GM19328 (cell line): ENCODE measurements around the gene SFXN4.
"Not testable (repeated sequence)": the region's sequence is repeated elsewhere in the genome, so short reads cannot be mapped to it uniquely, and the experiment has no call there.

ENCODE experiments used
- ATAC-seq: cut with Tn5 transposase; IDR thresholded peaks from one replicate; pipeline ENCODE4 v1.9.1; 2021; ENCODE audit warnings: mild to moderate bottlenecking, moderate library complexity; ENCODE audit not compliant: unreplicated experiment

The SFXN4 gene

DNA sequence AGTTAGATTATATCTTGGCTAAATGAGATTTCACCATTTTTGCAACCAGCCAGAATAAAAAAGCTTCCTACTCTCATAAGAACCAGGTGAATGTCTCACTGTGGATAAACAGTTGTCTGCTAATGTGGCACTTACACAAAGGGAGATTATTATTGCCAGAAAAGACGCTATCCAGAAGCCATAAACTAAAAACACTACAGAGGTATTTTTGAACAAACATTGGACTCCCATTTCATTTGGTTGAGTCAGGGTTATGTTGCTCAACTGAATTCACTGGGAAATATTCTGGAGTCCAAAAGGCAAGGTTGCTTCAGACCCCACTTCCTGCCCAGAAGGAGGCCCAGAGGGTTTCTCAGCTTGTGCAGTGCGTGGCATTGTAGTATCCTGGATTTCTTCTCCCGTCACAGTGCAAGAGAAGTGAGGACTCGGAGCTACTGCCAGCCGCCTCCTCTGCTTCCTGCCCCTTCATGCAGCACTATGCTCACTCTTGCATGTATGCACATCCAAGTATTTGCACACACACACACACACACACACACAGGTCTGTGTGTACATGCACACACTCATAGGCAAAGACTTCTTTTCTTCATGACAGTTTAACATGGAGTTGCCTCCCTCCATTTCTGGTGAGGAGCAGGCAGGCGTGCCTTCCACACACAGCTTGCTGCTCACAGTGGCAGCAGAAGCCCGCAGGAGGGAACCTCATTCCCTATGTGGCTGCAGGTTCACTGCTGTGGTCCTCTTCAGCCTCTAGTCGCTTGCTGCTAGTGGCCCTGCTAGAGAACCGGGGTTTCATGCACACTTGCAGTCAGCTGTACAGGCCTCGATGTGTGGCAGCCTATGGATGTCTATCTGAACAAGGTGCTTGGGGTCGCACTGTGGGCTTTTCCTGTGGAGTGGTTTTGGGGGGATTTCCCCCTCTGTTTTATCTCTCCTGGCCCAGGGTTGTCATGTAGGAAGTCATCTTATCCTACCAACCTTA is 51.5 kb downstream of the SFXN4 start:
- ATAC-seq = no peak

DNA sequence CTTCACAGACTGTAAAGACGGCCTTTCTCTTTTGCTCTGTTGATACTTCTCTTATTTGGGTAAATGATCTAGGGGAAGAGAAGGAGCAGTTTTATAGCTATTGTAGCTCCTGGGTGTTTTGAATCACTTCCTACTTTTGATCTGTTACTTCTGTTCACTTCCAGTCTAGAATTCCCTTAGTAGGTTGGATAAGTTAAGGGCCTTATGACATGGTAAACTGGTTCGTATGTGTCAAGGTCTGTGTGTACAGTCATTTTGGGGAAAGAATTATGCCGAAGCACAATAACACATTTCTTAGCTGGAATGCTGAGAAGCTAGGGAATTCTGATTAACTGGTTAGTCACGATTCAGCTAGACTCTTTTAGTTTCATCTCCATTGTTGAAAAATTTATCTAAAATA is 53.5 kb downstream of the SFXN4 start:
- ATAC-seq = no peak

DNA sequence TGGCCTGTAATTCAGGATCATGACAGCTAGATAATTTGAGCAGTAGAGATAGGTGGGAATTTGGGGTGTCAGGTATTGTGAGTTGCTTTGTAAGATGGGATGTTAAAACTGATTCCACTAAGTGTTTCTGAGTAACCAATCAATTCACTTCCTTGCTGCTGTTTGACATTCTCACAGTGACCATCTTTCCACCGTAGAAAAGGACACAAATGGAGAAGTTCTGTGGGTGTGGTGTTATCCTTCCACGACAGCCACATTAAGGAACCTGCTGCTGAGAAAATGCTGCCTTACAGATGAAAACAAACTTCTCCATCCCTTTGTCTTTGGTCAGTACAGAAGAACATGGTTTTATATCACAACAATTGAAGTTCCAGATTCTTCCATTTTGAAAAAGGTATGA is 57.7 kb downstream of the SFXN4 start:
- not testable (repeated sequence) for ATAC-seq

DNA sequence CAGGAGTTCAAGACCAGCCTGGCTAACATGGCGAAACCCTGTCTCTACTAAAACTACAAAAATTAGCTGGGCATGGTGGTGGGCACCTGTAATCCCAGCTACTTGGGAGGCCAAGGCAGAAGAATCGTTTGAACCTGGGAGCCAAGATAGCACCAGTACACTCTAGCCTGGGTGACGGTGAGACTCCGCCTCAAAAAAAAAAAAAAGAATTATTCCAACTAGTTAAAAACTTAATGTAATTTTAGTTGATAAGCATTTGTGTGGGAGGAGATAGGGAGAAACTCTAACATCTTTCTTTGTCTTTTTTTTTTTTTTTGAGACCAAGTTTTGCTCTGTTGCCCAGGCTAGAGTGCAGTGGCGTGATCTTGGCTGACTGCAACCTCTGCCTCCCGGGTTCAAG is 58.4 kb downstream of the SFXN4 start:
- ATAC-seq = not testable (repeated sequence)

DNA sequence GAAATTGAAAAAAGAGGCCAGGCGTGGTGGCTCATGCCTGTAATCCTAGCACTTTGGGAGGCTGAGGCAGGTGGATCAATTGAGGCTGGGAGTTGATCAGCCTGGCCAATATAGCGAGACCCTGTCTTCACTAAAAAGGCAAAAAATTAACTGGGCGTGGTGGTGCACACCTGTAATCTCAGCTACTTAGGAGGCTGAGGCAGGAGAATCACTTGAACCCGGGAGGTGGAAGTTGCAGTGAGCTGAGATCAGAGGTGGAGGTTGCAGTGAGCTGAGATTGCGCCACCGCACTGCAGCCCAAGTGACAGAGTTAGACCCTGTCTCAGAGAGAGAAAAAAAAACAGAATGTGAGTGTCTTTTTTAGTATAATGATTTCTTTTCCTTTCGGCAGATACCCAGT is 59.6 kb downstream of the SFXN4 start:
- ATAC-seq = not testable (repeated sequence)

DNA sequence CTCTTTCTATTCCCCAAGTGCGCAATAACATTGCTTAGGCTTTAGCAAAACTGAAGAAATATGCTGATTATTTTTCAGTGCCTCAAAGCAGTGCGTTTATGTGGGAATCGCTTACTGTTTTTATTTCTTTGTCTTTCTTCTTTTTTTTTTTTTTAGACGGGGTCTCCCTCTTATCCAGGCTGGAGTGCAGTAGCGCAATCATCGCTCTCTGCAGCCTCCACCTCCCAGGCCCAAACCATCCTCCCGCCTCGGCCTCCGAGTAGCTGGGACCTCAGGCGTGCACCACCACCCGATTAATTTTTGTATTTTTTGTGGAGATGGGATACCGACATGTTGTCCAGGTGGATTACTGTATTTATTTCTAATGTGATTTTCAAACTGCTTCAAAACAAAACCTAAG is 60.4 kb downstream of the SFXN4 start:
- ATAC-seq = no peak

DNA sequence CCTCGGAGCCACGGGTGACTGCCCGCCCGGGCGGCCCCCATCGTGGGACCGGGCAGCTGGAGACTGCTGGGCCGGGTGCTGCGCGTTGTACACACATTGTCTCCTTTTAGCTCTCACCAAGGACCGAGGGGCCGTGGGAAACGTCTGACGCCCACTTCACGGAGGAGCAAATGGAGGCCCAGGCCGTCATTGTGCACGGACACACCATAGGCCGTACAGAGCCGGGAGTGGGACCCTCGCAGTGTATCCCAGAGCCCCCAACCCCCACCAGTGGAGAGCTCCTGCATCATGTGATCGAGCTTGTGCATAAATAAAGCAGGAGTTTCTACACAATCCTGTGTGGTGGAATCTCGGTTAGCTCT is 60.9 kb downstream of the SFXN4 start:
- ATAC-seq = no peak

DNA sequence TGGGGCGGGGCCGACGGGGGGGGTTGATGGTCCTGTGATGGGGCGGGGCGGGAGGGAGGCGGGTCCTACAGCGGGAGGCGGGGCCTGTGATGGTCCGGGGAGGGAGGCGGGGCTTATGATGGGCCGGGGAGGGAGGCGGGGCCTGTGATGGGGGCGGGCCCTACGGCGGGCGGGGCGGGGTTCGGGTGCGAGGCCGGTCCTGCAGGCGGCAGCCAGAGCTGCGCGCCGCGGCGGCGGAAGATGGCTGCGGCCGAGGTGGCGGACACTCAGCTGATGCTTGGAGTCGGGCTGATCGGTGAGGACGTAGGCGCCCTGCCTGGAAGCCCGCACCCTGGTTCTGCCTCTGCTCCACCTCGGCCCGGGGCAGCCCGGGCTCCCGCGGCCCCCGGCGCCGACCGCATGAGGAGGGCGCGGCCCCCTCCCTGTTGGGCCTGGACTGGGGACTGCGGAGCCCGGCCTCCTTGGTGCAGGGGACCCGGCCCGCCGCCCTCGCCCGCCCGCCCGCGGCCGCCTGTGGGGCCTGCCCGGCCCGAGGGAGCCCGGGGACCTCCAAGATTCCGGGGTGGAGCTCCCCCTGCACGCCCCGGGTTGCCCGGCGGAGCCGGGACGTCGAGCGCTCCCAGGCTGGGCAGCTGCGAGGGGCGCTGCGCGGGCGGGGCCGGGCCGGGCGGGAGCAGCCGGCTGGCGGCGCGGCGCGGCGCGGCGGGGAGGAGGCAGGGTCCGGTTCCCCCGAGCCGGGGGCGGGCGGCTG is 61.4 kb downstream of the SFXN4 start, which contains the start of gene DENND10:
DENND10 (plus strand) TSS at position 211 of the 751 bp plus-strand sequence; CDS start at position 241, 30 bp downstream.
- peak; percentile 72 for ATAC-seq

DNA sequence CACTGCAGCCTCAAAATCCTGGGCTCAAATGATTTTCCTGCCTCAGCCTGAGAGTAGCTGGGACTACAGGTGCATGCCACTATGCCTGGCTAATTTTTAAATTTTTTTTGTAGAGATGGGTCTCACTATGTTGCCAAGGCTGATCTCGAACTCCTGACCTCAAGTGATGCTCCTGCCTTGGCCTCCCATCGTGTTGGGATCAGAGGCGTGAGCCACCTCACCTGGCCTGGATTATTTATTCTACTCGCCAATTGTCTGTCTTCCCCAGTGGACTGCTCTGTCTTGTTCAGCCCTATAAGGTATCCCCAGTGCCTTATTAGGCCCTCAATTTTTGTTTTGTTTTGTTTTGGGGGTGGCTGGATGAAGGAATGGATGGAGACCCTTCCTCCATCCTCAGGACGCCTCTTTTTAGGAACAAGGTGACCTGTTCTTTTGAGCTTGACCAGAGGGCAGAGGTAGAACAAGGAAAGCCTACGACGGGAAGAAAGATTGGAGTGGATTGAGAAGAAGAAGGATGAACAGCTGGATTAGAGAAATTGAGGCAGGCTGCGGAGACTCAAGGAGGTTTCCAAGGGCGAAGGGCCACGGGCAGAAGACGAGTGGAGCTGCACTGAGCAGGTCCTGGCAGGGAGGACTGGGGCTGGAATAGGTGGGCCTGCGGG is 62.1 kb downstream of the SFXN4 start:
- no peak for ATAC-seq

DNA sequence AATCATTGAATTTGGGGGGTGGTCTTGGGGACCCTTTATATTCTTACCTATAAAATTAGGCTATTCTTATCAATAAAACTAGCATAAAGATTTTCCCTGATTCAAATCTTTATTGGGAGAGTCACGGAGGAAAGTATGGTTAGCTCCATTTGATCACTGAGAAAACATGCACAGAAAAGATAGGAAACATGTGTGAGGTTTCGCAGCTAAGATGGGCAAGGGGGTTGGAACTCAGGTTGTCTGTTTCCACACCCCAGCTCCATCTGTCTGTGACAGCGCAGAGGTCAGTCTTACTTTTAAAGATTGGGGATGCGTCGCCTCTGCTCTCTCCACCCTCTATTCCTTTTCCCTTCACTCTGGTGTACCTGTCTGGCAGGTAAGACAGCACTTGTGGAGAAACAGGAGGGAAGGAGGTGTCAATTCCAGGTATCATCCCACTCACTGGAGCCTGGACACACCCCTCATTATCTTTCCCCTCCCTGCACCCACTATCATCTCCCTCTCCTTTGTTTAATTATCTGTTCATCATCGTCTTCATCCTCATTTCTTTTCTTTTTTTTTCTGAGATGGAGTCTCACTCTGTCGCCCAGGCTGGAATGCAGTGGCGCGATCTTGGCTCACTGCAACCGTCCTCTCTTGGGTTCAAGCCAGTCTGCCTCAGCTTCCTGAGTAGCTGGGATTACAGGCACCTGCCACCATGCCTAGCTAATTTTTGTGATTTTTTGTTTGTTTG is 64.0 kb downstream of the SFXN4 start:
- ATAC-seq = no peak

DNA sequence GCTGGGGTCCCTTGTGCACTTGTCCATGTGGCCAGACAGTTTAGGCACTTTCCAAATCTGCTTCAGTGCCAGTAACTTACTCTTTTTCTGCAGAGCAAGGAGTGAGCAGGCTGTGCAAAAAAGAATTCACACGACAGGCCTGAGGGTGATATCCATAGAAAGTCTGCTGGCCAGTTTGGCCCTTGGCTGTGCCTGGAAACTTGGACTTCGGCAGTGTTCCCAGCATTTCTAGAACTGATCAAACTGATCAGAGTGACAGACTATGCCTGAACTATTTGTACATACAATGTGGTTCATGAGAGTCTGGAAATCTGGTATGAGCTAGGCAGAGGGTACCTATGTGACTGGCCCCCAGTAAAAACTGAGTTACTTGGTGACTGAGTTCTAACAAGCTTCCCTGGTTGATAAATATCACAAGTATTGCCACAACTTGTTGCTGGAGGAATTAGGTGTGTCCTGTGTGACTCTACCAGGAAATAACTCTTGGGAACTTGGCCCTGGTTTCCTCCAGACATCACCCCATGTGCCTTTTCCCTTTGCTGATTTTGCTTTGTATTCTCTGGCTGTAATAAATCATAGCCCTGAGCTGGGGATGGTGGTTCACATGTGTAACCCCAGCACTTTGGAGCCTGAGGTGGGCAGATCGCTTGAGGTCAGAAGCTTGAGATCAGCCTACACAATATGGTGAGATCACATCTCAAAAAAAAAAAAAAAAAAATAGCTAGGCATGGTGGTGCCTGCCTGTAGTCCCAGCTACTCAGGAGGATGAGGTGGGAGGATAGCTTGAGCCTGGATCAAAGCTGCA is 64.9 kb downstream of the SFXN4 start:
- no peak for ATAC-seq

DNA sequence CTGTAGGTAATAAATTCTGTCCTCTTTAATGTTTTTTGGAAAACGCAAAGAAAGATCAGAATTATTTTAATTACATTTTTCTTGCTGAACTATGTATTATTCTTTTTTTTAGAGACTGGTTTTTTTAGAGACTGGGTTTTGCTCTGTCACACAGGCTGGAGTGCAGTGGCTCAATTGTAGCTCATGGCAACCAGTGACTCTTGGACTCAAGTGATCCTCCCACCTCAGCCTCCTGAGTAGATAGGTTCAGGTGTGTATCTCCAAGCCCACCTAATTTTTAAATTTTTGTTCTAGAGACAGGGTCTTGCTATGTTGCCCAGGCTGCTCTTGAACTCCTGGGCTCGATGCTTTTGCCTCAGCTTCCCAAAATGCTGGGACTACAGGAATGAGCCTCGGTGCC is 66.9 kb downstream of the SFXN4 start:
- ATAC-seq = no peak

DNA sequence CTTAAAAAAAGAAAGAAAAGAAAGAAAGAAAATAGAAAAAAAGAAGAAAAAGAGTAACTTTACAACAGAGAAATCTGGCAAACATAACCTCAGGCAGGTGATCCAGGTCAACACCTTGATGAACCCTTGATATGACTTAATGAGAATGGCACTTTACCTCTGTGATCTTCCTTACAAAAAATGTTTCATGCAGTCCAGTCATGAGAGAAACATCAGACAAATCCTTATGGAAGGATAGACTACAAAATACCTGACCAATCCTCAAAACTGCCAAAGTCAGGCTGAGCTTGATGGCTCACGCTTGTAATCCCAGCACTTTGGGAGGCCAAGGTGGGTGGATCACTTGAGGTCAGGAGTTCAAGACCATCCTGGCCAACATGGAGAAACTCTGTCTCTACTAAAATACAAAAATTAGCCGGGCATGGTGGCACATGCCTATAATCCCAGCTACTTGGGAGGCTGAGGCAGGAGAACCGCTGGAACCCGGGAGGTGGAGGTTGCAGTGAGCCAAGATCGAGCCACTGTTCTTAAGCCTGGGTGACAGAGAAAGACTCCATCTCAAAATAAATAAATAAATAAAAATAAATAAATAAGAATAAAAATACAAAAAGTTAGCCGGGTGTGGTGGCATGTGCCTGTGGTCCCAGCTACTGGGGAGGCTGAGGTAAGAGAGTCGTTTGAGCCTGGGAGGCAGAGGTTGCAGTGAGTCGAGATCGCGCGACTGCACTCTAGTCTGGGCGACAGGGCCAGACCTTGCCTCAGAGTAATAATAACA is 68.7 kb downstream of the SFXN4 start:
- not testable (repeated sequence) for ATAC-seq

DNA sequence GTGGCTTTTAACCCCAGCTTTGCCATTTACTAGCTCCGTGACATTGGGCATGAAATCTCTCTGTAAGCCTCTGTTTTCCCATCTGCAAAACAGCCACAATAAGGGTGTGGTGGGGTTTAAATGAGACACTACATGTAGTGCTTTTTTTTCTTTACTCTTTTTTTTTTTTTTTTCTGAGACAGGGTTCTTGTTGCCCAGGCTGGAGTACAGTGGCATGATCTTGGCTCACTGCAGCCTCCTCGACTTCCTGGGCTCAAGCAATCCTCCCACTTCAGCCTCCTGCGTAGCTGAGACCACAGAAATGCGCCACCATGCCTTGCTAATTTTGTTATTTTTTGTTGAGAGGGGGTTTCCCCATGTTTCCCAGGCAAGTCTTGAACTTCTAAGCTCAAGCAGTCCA is 69.9 kb downstream of the SFXN4 start:
- no peak for ATAC-seq

DNA sequence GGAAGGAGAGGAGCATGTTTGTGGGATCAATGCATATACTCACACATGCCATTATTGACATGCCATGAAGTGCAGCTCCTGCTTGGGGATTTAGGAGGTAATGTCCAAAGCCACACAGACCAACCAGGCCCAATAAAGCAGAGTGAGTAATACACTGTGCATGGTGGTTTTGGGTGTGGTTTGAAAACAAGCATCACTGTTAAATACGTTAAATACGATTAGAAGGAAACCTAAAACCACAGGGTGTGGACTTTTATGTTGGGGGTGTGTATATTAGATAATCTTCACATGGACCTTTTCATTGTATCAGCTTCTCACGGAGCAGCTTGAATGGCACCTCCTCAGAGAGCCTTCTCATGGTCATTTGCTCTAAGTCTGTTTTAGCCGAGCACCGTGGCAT is 74.5 kb downstream of the SFXN4 start:
- no peak for ATAC-seq
